Measurements from ENCODE around the gene CEBPG. TPM values are rescaled to one million over a fixed set of nuclear protein-coding genes. Genes with fewer than 3 reads are reported as not detected.

The CEBPG gene
- total RNA-seq, 4 donors from 2014 or later: 22.4 to 66.7 (median 46.9) TPM

GRCh38 chr19:33376941-33377557 is 3.5 kb downstream of the CEBPG start:
- Histone ChIP-seq H3K4me3 (peak overlapping the region in 1 of 4 donors; percentile 27), H3K27ac (peak overlapping the region; percentile 98 to 100 (median 100)), H3K36me3 (peaks cover 0 to 4% (median 0%) of the 10 kb centered on the region in 4 donors), H3K4me1 (peaks cover 20 to 52% (median 40%) of the 10 kb centered on the region in 4 donors), H3K9me3 (no peaks in the 10 kb centered on the region), H3K27me3 (no peaks in the 10 kb centered on the region)
- TF ChIP-seq, protein P1, sequence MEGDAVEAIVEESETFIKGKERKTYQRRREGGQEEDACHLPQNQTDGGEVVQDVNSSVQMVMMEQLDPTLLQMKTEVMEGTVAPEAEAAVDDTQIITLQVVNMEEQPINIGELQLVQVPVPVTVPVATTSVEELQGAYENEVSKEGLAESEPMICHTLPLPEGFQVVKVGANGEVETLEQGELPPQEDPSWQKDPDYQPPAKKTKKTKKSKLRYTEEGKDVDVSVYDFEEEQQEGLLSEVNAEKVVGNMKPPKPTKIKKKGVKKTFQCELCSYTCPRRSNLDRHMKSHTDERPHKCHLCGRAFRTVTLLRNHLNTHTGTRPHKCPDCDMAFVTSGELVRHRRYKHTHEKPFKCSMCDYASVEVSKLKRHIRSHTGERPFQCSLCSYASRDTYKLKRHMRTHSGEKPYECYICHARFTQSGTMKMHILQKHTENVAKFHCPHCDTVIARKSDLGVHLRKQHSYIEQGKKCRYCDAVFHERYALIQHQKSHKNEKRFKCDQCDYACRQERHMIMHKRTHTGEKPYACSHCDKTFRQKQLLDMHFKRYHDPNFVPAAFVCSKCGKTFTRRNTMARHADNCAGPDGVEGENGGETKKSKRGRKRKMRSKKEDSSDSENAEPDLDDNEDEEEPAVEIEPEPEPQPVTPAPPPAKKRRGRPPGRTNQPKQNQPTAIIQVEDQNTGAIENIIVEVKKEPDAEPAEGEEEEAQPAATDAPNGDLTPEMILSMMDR (IDR thresholded peaks at IDR 0.05): no peak
- TF ChIP-seq POLR2A (IDR thresholded peaks at IDR 0.05) (peak; percentile 28), POLR2AphosphoS5 (IDR thresholded peaks at IDR 0.05) (peak in 2 of 3 donors; percentile 47 to 66)
- intact Hi-C loops (cut with DNase I; ENCODE audit: low total_unique reads): no loop called here
- in situ Hi-C loops (cut with MboI; ENCODE audit: low pct_ligation_motif_present in 1 of 4, low pct_unique_long_range_greater_than_20kb in 1 of 4, low sequenced_read_pairs in 3 of 4): no loop called here
- peak; percentile 60 for DNase-seq
- WGBS, 2 donors (ENCODE audit: low coverage in 1 of 2): 49 to 100% methylated on average over 1 to 7 of the region's 7 CpGs

GRCh38 chr19:33377586-33378475 is 4.3 kb downstream of the CEBPG start:
- Histone ChIP-seq H3K9me3 (no peaks in the 10 kb centered on the region), H3K27me3 (no peaks in the 10 kb centered on the region), H3K4me3 (no peak overlapping the region), H3K4me1 (peaks cover 20 to 50% (median 40%) of the 10 kb centered on the region in 4 donors), H3K36me3 (peaks cover 0 to 4% (median 0%) of the 10 kb centered on the region in 4 donors), H3K27ac (peak overlapping the region; percentile 98 to 100 (median 100))
- DNase-seq: no peak
- in situ Hi-C loops (cut with MboI; ENCODE audit: low pct_ligation_motif_present in 1 of 4, low pct_unique_long_range_greater_than_20kb in 1 of 4, low sequenced_read_pairs in 3 of 4): no loop called here
- no peak for TF ChIP-seq POLR2A (IDR thresholded peaks at IDR 0.05)
- TF ChIP-seq POLR2AphosphoS5 (IDR thresholded peaks at IDR 0.05): no peak
- no peak for TF ChIP-seq EP300 (IDR thresholded peaks at IDR 0.05; ENCODE audit: low read depth)
- TF ChIP-seq, protein P1 (IDR thresholded peaks at IDR 0.05): no peak
- intact Hi-C loops (cut with DNase I; ENCODE audit: low total_unique reads): no loop called here
- WGBS, 2 donors (ENCODE audit: low coverage in 1 of 2): 82 to 91% methylated on average over 7 to 12 of the region's 12 CpGs

DNA sequence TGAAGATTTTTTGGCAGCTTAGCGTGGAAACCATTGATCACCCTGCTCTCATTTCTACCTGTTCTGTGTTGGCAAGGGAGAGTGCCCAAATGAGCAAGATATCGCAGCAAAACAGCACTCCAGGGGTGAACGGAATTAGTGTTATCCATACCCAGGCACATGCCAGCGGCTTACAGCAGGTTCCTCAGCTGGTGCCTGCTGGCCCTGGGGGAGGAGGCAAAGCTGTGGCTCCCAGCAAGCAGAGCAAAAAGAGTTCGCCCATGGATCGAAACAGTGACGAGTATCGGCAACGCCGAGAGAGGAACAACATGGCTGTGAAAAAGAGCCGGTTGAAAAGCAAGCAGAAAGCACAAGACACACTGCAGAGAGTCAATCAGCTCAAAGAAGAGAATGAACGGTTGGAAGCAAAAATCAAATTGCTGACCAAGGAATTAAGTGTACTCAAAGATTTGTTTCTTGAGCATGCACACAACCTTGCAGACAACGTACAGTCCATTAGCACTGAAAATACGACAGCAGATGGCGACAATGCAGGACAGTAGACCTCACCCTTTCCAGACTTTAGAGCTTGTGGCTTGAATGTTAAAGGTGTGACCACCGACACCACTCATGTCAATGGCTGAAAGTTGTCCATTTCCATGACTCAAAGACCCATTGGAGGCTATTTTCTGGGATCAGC is 5.8 kb downstream of the CEBPG start:
- in situ Hi-C loops (cut with MboI; ENCODE audit: low pct_ligation_motif_present in 1 of 4, low pct_unique_long_range_greater_than_20kb in 1 of 4, low sequenced_read_pairs in 3 of 4) (no loop called here), intact Hi-C loops (cut with DNase I; ENCODE audit: low total_unique reads) (no loop called here)
- TF ChIP-seq EP300 (IDR thresholded peaks at IDR 0.05; ENCODE audit: low read depth) (no peak), POLR2A (IDR thresholded peaks at IDR 0.05) (no peak), POLR2AphosphoS5 (IDR thresholded peaks at IDR 0.05) (no peak)
- TF ChIP-seq, protein P1 (IDR thresholded peaks at IDR 0.05): no peak
- 95% methylated on average over 8 to 16 of the region's 16 CpGs for WGBS, 2 donors (ENCODE audit: low coverage in 1 of 2)
- DNase-seq: no peak
- peaks cover 0 to 4% (median 0%) of the 10 kb centered on the region in 4 donors for H3K36me3 ChIP-seq
- H3K27ac ChIP-seq: no peak overlapping the region
- H3K4me3 ChIP-seq: no peak overlapping the region
- no peaks in the 10 kb centered on the region for H3K9me3 ChIP-seq
- peaks cover 20 to 47% (median 37%) of the 10 kb centered on the region in 4 donors for H3K4me1 ChIP-seq
- H3K27me3 ChIP-seq: no peaks in the 10 kb centered on the region

- DNase-seq: no peak
- TF ChIP-seq EP300 (IDR thresholded peaks at IDR 0.05; ENCODE audit: low read depth): no peak
- TF ChIP-seq, protein P1 (IDR thresholded peaks at IDR 0.05): no peak
- TF ChIP-seq POLR2AphosphoS5 (IDR thresholded peaks at IDR 0.05): no peak
- TF ChIP-seq POLR2A (IDR thresholded peaks at IDR 0.05): no peak
- H3K4me1 ChIP-seq: peaks cover 13 to 31% (median 22%) of the 10 kb centered on the region in 4 donors
- H3K27me3 ChIP-seq: no peaks in the 10 kb centered on the region
- in situ Hi-C loops (cut with MboI; ENCODE audit: low pct_ligation_motif_present in 1 of 4, low pct_unique_long_range_greater_than_20kb in 1 of 4, low sequenced_read_pairs in 3 of 4) (no loop called here), intact Hi-C loops (cut with DNase I; ENCODE audit: low total_unique reads) (no loop called here)
- H3K27ac ChIP-seq: no peak overlapping the region
- WGBS, 2 donors (ENCODE audit: low coverage in 1 of 2): 89% methylated on average over 4 of the region's 4 CpGs; no CpG with 5 or more reads in 1 of the 2 donors
- H3K4me3 ChIP-seq: no peak overlapping the region
- no peaks in the 10 kb centered on the region for H3K9me3 ChIP-seq
- peaks cover 0 to 4% (median 0%) of the 10 kb centered on the region in 4 donors for H3K36me3 ChIP-seq
These were observed 7.6 kb downstream of the CEBPG start for GRCh38 chr19:33381101-33381500.

All from transverse colon (tissue), 4 donors.